IMR-90 (cell line): ENCODE data around the gene ZNF593OS. TPM values are rescaled to one million over a fixed set of nuclear protein-coding genes. Genes with fewer than 3 reads are reported as not detected.

Experiments used
- ATAC-seq: fragments of 200-7000 bp; cut with Tn5 transposase; 2 replicates; pipeline ENCODE4 v1.9.1; 2020; ENCODE audit warnings: low read depth, mild to moderate bottlenecking, moderate library complexity
- BruUV-seq: library from RNA; stranded (reverse); fragments of 400-500 nt; replicated peaks from 2 replicates; lab custom pipeline; 2021; lab: Mats Ljungman, UMichigan
- CTCF ChIA-PET: fragments of 300-600 bp; formaldehyde crosslinking; extraction: SDS; loops from one replicate; lab custom pipeline; 2021; ENCODE audit warnings: antibody characterized with exemption; lab: Yijun Ruan, JAX
- POLR2A ChIA-PET: fragments of 300-600 bp; sonication (Branson Sonifier 250); formaldehyde crosslinking; loops from one replicate; lab custom pipeline; 2022; ENCODE audit warnings: antibody characterized with exemption; ENCODE audit not compliant: unreplicated experiment; lab: Charles Lee
- DNase-seq: peaks from one replicate; pipeline ENCODE4 v3.0.0; 2013
- H2AFZ ChIP-seq: replicated peaks from 2 replicates; pipeline ENCODE3; 2013; ENCODE audit warnings: low read length, mild to moderate bottlenecking; ENCODE audit not compliant: poor library complexity
- H2AK5ac ChIP-seq: 2 replicates; pipeline ENCODE4 v1.6.1; 2013; ENCODE audit warnings: low read depth, low read length, inconsistent platforms
- H2AK9ac ChIP-seq: replicated peaks from 2 replicates; pipeline ENCODE3; 2013; ENCODE audit warnings: mild to moderate bottlenecking, low read depth, low read length, moderate library complexity; ENCODE audit not compliant: poor library complexity
- H2BK120ac ChIP-seq: 2 replicates; pipeline ENCODE4 v1.6.1; 2013; ENCODE audit warnings: low read depth, low read length, inconsistent platforms
- H2BK15ac ChIP-seq: 3 replicates; pipeline ENCODE4 v1.6.1; 2013; ENCODE audit warnings: low read depth, low read length, inconsistent platforms
- H2BK20ac ChIP-seq: 2 replicates; pipeline ENCODE4 v1.6.1; 2013; ENCODE audit warnings: low read depth, mild to moderate bottlenecking, inconsistent platforms, low read length, moderate library complexity
- H2BK5ac ChIP-seq: 2 replicates; pipeline ENCODE4 v1.6.1; 2013; ENCODE audit warnings: mild to moderate bottlenecking, low read depth, low read length, inconsistent platforms; ENCODE audit not compliant: poor library complexity, severe bottlenecking
- H3K14ac ChIP-seq: replicated peaks from 2 replicates; pipeline ENCODE4 v1.6.1; 2013; ENCODE audit warnings: low read depth, low read length, inconsistent platforms
- H3K18ac ChIP-seq: 2 replicates; pipeline ENCODE4 v1.6.1; 2013; ENCODE audit warnings: low read depth, low read length, control low read depth
- H3K23ac ChIP-seq: 2 replicates; pipeline ENCODE4 v1.6.1; 2013; ENCODE audit warnings: low read depth, low read length, inconsistent platforms
- H3K27ac ChIP-seq: 2 replicates; pipeline ENCODE4 v1.5.1; 2013; ENCODE audit warnings: mild to moderate bottlenecking, control low read depth, low read length; ENCODE audit not compliant: insufficient read depth
- H3K27me3 ChIP-seq: 2 replicates; pipeline ENCODE4 v1.6.1; 2013; ENCODE audit warnings: low read length; ENCODE audit not compliant: control insufficient read depth, insufficient read depth
- H3K36me3 ChIP-seq: 2 replicates; pipeline ENCODE4 v1.6.1; 2013; ENCODE audit warnings: low read length, mixed read lengths; ENCODE audit not compliant: control insufficient read depth, insufficient read depth
- H3K4ac ChIP-seq: 2 replicates; pipeline ENCODE4 v1.6.1; 2013; ENCODE audit warnings: low read depth, low read length, inconsistent platforms
- H3K4me1 ChIP-seq: 2 replicates; pipeline ENCODE4 v1.6.1; 2013; ENCODE audit warnings: low read length, mixed read lengths; ENCODE audit not compliant: control insufficient read depth, insufficient read depth
- H3K4me2 ChIP-seq: 2 replicates; pipeline ENCODE4 v1.6.1; 2013; ENCODE audit warnings: low read depth, mild to moderate bottlenecking, control low read depth, low read length, moderate library complexity
- H3K4me3 ChIP-seq: 2 replicates; pipeline ENCODE4 v1.5.1; 2013; ENCODE audit warnings: low read depth, mild to moderate bottlenecking, control low read depth, low read length, moderate library complexity; ENCODE audit not compliant: insufficient read depth
- H3K56ac ChIP-seq: 2 replicates; pipeline ENCODE4 v1.6.1; 2013; ENCODE audit warnings: low read length, inconsistent platforms; ENCODE audit not compliant: insufficient read depth; ENCODE audit errors: extremely low read depth
- H3K79me1 ChIP-seq, 2 experiments: 2 replicates each; pipeline ENCODE4 v1.6.1; 2013; ENCODE audit warnings: low read length in 2 of 2, inconsistent platforms in 1 of 2, low read depth in 1 of 2
- H3K9ac ChIP-seq: 2 replicates; pipeline ENCODE4 v1.6.1; 2013; ENCODE audit warnings: low read depth, low read length, control low read depth
- H3K9me1 ChIP-seq: 2 replicates; pipeline ENCODE4 v1.6.1; 2013; ENCODE audit warnings: low read length, inconsistent platforms; ENCODE audit not compliant: insufficient read depth
- H3K9me3 ChIP-seq: 2 replicates; pipeline ENCODE4 v1.6.1; 2013; ENCODE audit warnings: low read length; ENCODE audit not compliant: control insufficient read depth, insufficient read depth
- H4K20me1 ChIP-seq: 2 replicates; pipeline ENCODE4 v1.6.1; 2013; ENCODE audit warnings: low read length, inconsistent platforms; ENCODE audit not compliant: insufficient read depth
- H4K5ac ChIP-seq: 2 replicates; pipeline ENCODE4 v1.6.1; 2013; ENCODE audit warnings: mild to moderate bottlenecking, low read depth, low read length, control low read depth
- H4K8ac ChIP-seq, 2 experiments: 2 replicates each; pipeline ENCODE4 v1.6.1; 2013; ENCODE audit warnings: low read depth in 2 of 2, low read length in 2 of 2, control low read depth in 1 of 2, inconsistent platforms in 1 of 2
- H4K91ac ChIP-seq: 2 replicates; pipeline ENCODE4 v1.6.1; 2013; ENCODE audit warnings: low read depth, low read length, inconsistent platforms; ENCODE audit not compliant: insufficient read depth
- BHLHE40 ChIP-seq: fragments of 150-350 bp; IDR thresholded peaks from 2 replicates; pipeline ENCODE4 v1.6.1; 2016; ENCODE audit warnings: mild to moderate bottlenecking, low read depth, low read length
- CEBPB ChIP-seq: IDR thresholded peaks from 2 replicates; pipeline ENCODE4 v1.6.1; 2012; ENCODE audit warnings: low read depth, low read length, improper control_type of control experiment
- FOS ChIP-seq: fragments of 150-350 bp; IDR thresholded peaks from 2 replicates; pipeline ENCODE4 v1.6.1; 2016; ENCODE audit warnings: low read depth, low read length
- RCOR1 ChIP-seq: IDR thresholded peaks from 2 replicates; pipeline ENCODE4 v1.6.1; 2012; ENCODE audit warnings: mild to moderate bottlenecking, low read length, improper control_type of control experiment; ENCODE audit not compliant: insufficient replicate concordance
- RFX5 ChIP-seq: IDR thresholded peaks from 2 replicates; pipeline ENCODE4 v1.8.0; 2012; ENCODE audit warnings: low read depth, mild to moderate bottlenecking, low read length, moderate library complexity
- SMC3 ChIP-seq: fragments of 150-350 bp; IDR thresholded peaks from 2 replicates; pipeline ENCODE4 v1.6.1; 2016; ENCODE audit warnings: low read depth, mild to moderate bottlenecking, antibody characterized with exemption, low read length, moderate library complexity
- WGBS, 2 experiments: methylation state at CpG; one replicate each; pipeline versions ENCODE4 v1.1.5 to v1.1.7; 2013; ENCODE audit warnings: missing lambda C conversion rate in 2 of 2; ENCODE audit not compliant: insufficient read length in 1 of 2; ENCODE audit errors: extremely low coverage in 2 of 2; 5-methylcytosine and 5-hydroxymethylcytosine counted together
- dilution Hi-C: fragments of 300-500 bp; cut with HindIII; formaldehyde crosslinking; loops from one replicate; pipeline ENCODE4 v1.14.3; 2018; ENCODE audit warnings: low sequenced_read_pairs; ENCODE audit not compliant: unreplicated experiment
- in situ Hi-C: fragments of 300-500 bp; cut with MboI; formaldehyde crosslinking; loops from 3 replicates; pipeline ENCODE4 v1.14.3; 2019; ENCODE audit warnings: low sequenced_read_pairs, inconsistent platforms, mixed read lengths
- intact Hi-C: fragments of 100-400 bp; cut with micrococcal nuclease; formaldehyde crosslinking; loops from 2 replicates; pipeline ENCODE4 v1.10.0; 2022
- polyA plus RNA-seq, 3 experiments: library from polyadenylated mRNA; depleted of rRNA; stranded (reverse); fragments of >200 nt; gene quantifications; 2 replicates each; pipeline ENCODE4 v1.2.3, GENCODE V29; 2012; ENCODE audit warnings: low replicate concordance in 1 of 3
- total RNA-seq: library from RNA; depleted of rRNA; stranded (reverse); fragments of >200 nt; gene quantifications from 2 replicates; pipeline ENCODE4 v1.2.3, GENCODE V29; 2012
- TF ChIP-seq, protein P1 (sequence below): fragments of 150-350 bp; IDR thresholded peaks from 2 replicates; pipeline ENCODE4 v1.6.1; 2016; ENCODE audit warnings: low read depth, mild to moderate bottlenecking, low read length, moderate library complexity, borderline replicate concordance

ZNF593OS gene
- total and polyA plus RNA-seq, 2 of the 4 experiments (the other 2 are of a cell fraction) = not detected

DNA sequence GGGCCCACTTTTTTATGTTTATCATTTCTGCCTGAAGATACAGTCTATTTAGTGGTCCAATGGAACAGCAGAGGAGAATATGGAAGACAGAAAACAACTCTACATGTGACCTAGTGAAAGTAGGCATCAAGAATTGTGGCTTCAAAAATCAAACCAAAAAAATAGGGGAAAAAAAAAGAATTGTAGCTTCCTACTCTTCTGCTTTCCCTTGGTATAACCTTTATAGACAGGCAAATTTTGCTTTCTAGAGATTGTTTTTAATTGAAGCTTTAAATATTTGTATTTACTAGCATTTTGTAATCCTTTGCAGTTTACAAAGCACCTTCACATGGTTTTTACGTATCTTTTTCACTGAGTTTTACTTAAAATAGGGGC is 45.7 kb downstream of the ZNF593OS start:
- Histone ChIP-seq H3K56ac (no peak overlapping the region), H3K14ac (no peak overlapping the region), H4K20me1 (no peaks in the 10 kb centered on the region), H2AK9ac (no peak overlapping the region), H4K5ac (no peak overlapping the region), H3K9ac (no peak overlapping the region), H3K4ac (no peak overlapping the region), H2BK15ac (no peak overlapping the region), H3K18ac (no peak overlapping the region), H2AFZ (no peak overlapping the region), H2BK120ac (no peak overlapping the region), H3K9me3 (no peaks in the 10 kb centered on the region), H3K27ac (no peak overlapping the region), H2BK20ac (no peak overlapping the region), H2AK5ac (no peak overlapping the region), H3K23ac (no peak overlapping the region), H3K4me2 (no peak overlapping the region), H3K9me1 (no peaks in the 10 kb centered on the region), H4K91ac (no peak overlapping the region), H3K27me3 (peaks cover 10% of the 10 kb centered on the region), H3K36me3 (peaks cover 4% of the 10 kb centered on the region; the same call in 1 of the 2 replicates), H2BK5ac (no peak overlapping the region), H3K4me3 (no peak overlapping the region), H3K79me1 (no peaks in the 10 kb centered on the region; a peak in 1 of 4 replicates), H3K4me1 (0 out of 2 replicates have a peak, but pooled peaks cover 1% of the 10 kb centered on the region), H4K8ac (no peak overlapping the region)
- POLR2A ChIA-PET = no interaction called here
- no peak for TF ChIP-seq BHLHE40
- no peak for TF ChIP-seq CEBPB
- no peak for TF ChIP-seq RFX5
- TF ChIP-seq SMC3 = no peak
- TF ChIP-seq, protein P1, sequence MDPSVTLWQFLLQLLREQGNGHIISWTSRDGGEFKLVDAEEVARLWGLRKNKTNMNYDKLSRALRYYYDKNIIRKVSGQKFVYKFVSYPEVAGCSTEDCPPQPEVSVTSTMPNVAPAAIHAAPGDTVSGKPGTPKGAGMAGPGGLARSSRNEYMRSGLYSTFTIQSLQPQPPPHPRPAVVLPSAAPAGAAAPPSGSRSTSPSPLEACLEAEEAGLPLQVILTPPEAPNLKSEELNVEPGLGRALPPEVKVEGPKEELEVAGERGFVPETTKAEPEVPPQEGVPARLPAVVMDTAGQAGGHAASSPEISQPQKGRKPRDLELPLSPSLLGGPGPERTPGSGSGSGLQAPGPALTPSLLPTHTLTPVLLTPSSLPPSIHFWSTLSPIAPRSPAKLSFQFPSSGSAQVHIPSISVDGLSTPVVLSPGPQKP = no peak
- TF ChIP-seq FOS = no peak
- no peak for TF ChIP-seq RCOR1
- no peak for DNase-seq
- no TSS peak for BruUV-seq
- CTCF ChIA-PET = interaction anchor here (1.3 kb wide), 1 partner anchor 19 kb away, joined by 8 read pairs; no protein-coding TSS in a partner anchor
- intact Hi-C loops (no loop called here), in situ Hi-C loops (no loop called here), dilution Hi-C loops (no loop called here)
- no CpG with 5 or more reads among the region's 1 CpG for WGBS, 2 experiments
- no peak for ATAC-seq
